AG09309 (cell line): ENCODE results near the gene EEIG2.

Experiments used
- DNase-seq: peaks from one replicate; pipeline ENCODE4 v3.0.0-alpha.2; 2010; ENCODE audit warnings: low read depth
- H3K4me3 ChIP-seq: 2 replicates; pipeline ENCODE4 v1.5.1; 2011; ENCODE audit warnings: mild to moderate bottlenecking, low read depth, low read length, moderate library complexity; ENCODE audit not compliant: control insufficient read depth
- TF ChIP-seq, protein P1 (sequence below): IDR thresholded peaks from 2 replicates; pipeline ENCODE4 v1.5.1; 2011; ENCODE audit warnings: mild to moderate bottlenecking, low read depth, low read length, inconsistent platforms; ENCODE audit not compliant: insufficient read depth, control insufficient read depth; ENCODE audit errors: missing control alignments

The EEIG2 gene

DNA sequence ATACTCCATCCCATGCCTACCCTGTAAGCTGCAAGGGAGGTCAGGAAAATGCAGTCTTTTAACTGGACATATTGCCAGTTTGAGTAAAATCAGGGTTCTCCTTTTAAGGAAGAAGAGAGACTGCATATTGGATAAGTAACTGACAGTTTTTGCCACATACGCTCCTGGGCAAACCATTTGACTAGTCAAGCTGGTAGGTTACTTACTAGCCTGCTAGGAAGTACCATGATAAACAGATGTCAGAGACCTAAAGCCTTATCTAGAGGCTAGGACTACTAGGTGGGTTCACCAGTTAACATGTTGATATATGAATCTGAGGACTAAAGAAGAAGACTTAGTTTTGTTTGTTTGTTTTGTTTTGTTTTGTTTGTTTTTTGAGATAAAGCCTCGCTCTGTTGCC lies 33.5 kb downstream of the EEIG2 start:
- no peak overlapping the region for H3K4me3 ChIP-seq
- TF ChIP-seq, protein P1, sequence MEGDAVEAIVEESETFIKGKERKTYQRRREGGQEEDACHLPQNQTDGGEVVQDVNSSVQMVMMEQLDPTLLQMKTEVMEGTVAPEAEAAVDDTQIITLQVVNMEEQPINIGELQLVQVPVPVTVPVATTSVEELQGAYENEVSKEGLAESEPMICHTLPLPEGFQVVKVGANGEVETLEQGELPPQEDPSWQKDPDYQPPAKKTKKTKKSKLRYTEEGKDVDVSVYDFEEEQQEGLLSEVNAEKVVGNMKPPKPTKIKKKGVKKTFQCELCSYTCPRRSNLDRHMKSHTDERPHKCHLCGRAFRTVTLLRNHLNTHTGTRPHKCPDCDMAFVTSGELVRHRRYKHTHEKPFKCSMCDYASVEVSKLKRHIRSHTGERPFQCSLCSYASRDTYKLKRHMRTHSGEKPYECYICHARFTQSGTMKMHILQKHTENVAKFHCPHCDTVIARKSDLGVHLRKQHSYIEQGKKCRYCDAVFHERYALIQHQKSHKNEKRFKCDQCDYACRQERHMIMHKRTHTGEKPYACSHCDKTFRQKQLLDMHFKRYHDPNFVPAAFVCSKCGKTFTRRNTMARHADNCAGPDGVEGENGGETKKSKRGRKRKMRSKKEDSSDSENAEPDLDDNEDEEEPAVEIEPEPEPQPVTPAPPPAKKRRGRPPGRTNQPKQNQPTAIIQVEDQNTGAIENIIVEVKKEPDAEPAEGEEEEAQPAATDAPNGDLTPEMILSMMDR = no peak
- DNase-seq = no peak

DNA sequence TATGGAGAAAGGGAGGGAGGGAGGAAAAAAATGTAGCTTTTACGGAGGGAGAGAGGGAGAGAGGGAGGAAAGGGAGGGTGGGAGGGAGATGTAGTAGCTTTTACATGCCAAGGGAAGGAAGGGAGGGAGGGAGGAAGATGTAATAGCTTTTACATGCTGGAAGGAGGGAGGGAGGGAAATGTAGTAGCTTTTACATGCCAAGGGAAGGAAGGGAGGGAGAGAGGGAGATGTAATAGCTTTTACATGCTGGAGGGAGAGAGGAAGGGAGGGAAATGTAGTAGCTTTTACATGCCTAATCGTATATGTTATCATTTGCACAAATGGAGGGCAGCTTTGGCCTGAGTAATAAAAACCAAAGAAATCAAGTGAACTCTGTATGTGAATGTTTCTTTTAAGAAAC lies 35.6 kb downstream of the EEIG2 start:
- no peak for DNase-seq
- TF ChIP-seq, protein P1 = no peak
- H3K4me3 ChIP-seq = no peak overlapping the region

DNA sequence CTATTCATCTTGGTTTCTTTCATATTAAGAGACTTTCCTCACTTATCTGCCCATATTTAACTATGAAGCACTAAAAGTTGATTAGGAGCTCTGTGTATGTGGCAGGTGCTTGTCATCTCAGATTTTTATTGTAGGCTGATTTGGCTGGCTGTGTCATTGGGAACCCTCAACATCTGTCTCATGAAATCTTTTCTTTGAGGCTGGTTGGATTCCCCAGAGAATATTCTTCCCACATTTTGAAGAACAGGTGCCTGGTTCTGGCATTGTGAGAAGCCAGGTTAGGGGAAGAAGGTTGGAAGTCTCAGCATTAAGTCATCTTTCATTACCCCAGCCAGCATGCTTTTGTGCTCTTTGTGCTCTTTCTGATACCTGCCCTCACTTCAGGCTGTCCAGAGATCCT lies 37.1 kb downstream of the EEIG2 start:
- no peak for DNase-seq
- no peak overlapping the region for H3K4me3 ChIP-seq
- TF ChIP-seq, protein P1 = no peak

DNA sequence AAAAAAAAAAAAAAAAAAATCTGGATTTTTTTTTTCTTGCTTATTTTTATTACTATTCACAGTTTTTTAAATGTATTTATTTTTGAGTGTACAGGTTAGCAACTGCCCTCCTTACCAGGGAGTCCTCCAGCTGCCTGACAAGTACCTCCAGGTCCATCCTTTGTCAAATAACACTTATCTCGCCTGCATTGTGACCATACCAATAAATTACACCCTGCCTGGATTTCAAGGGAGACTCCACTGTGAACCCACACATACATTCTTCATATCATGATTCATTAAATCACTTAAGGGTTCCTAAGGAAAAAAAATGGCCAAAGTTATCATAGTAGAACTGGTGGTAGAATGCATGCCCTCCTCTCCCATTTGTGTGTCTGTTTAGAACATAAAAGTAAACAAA lies 38.4 kb downstream of the EEIG2 start:
- TF ChIP-seq, protein P1 = no peak
- no peak for DNase-seq
- H3K4me3 ChIP-seq = no peak overlapping the region

- TF ChIP-seq, protein P1 = no peak
- H3K4me3 ChIP-seq = no peak overlapping the region
- DNase-seq = no peak
Observed at GRCh38 chr1:108600504-108600903, 40.6 kb downstream of the EEIG2 start.

DNA sequence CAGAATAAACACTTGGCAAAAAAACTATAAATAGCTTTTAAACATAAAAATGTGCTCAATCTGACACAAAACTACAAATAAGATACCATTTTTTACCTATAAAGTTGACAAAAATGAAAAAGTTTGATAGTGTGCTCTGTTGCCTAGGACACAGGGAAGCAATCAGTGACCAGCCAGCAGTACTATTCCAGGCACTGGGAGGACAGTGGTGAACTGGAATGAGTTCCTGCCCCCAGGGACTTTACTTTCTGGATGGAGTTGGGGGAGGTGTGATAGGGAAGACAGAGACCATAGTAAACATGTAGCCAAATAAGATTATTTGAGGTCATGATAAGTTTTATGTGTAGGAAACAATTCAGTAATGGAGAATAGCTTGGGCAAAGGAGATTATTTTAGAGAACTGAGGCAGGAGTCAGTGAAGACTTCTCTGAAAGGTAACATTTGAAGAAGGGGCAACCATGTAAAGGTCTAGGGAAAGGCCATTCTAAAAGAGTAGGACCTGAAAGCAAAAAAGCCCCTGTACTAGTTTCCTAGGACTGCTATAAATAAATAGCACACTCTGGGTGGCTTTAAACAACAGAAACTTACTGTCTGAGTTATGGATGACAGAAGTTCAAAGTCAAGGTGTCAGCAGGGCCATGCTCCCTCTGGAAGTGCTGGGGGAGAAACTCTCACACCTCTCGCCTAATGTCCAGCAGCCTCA lies 42.0 kb downstream of the EEIG2 start:
- TF ChIP-seq, protein P1 = no peak
- no peak for DNase-seq
- no peak overlapping the region for H3K4me3 ChIP-seq
